Psoas muscle (tissue), 8 donors: ENCODE measurements around the gene ACADS. TPM values are rescaled to one million over a fixed set of nuclear protein-coding genes. Genes with fewer than 3 reads are reported as not detected.
A peak's percentile ranks its signal among the peaks of the same experiment; 100 is the strongest.

ENCODE experiments used
- ATAC-seq, 4 donors: fragments of 200-7000 bp; cut with Tn5 transposase; one replicate each; pipeline ENCODE4 v1.9.1; 2020; ENCODE audit warnings: moderate library complexity in 3 of 4, mild to moderate bottlenecking in 2 of 4
- DNase-seq, 2 donors: peaks; one replicate each; pipeline ENCODE4 v3.0.0-alpha.2; 2020
- H3K27ac ChIP-seq: fragments of 200-600 bp; one replicate; pipeline ENCODE4 v1.8.0; 2022
- H3K27me3 ChIP-seq, 3 donors: fragments of 200-600 bp in 1 of 3; one replicate each; pipeline versions ENCODE4 v1.6.1 to v1.8.0; 2013 to 2022; ENCODE audit warnings: low read length in 2 of 3, mild to moderate bottlenecking in 2 of 3, moderate library complexity in 1 of 3; ENCODE audit not compliant: insufficient read depth in 3 of 3
- H3K36me3 ChIP-seq, 2 donors: fragments of 200-600 bp in 1 of 2; one replicate each; pipeline versions ENCODE4 v1.6.1 to v1.8.0; 2013 to 2022; ENCODE audit warnings: low read depth in 1 of 2, mild to moderate bottlenecking in 1 of 2, moderate library complexity in 1 of 2; ENCODE audit not compliant: insufficient read depth in 1 of 2
- H3K4me1 ChIP-seq: fragments of 200-600 bp; one replicate; pipeline ENCODE4 v1.8.0; 2022
- H3K4me3 ChIP-seq: fragments of 200-600 bp; one replicate; pipeline ENCODE4 v1.8.0; 2022; ENCODE audit warnings: mild to moderate bottlenecking
- H3K9me3 ChIP-seq: fragments of 200-600 bp; one replicate; pipeline ENCODE4 v1.8.0; 2022
- WGBS, 3 donors: extraction: QIAGEN DNeasy Blood & Tissue Kit; methylation state at CpG; one replicate each; pipeline versions ENCODE4 v1.1.6 to v1.1.7; 2013; 5-methylcytosine and 5-hydroxymethylcytosine counted together
- intact Hi-C, 2 donors: fragments of 100-400 bp; cut with DNase I; formaldehyde crosslinking; loops; one replicate each; pipeline versions ENCODE4 v1.11.0 to v1.14.2; 2022
- polyA plus RNA-seq, 3 donors: library from polyadenylated mRNA; stranded (reverse); fragments of 200-250 nt; gene quantifications; one replicate each; pipeline ENCODE4 v1.2.3, GENCODE V29; 2013
- total RNA-seq, 4 donors: library from RNA; stranded (reverse); fragmentation: NEBNext Ultra II Directional in 2 of 4; extraction: Animal tissue kit (Norgen Biotek cat#: 25700) in 2 of 4; gene quantifications; one replicate each; pipeline versions ENCODE4 v1.2.1 to v1.2.4, GENCODE V29; 2021 to 2023
- TF ChIP-seq, protein P1 (sequence below): fragments of 200-600 bp; IDR thresholded peaks from one replicate; pipeline ENCODE4 v1.8.0; 2022; ENCODE audit warnings: antibody characterized with exemption
- donor health status: healthy with polysubstance abuse.
- donor health status: DM: no; HTN: no; CAD: no; lungs with moderate emphysema.
- donor health status: Bipolar disorder and iron deficiency.
- donor health status: healthy.
- donor health status: DM: yes; HTN: yes; CAD: no.
- donor health status: DM: no; HTN: no; CAD: no.
- donor health status: DM: no; HTN: no; CAD: no.
- donor health status: DM: yes; HTN: yes; CAD: no.

Gene ACADS
- total and polyA plus RNA-seq, 7 donors, result 81.9 to 120 (median 106) TPM

- Histone ChIP-seq H3K9me3 (no peaks in the 10 kb centered on the region), H3K27me3 (no peaks in the 10 kb centered on the region), H3K27ac (no peak overlapping the region), H3K4me1 (no peaks in the 10 kb centered on the region), H3K4me3 (no peak overlapping the region), H3K36me3 (no peaks in the 10 kb centered on the region)
- ATAC-seq (no peak), DNase-seq (no peak)
- TF ChIP-seq, protein P1, sequence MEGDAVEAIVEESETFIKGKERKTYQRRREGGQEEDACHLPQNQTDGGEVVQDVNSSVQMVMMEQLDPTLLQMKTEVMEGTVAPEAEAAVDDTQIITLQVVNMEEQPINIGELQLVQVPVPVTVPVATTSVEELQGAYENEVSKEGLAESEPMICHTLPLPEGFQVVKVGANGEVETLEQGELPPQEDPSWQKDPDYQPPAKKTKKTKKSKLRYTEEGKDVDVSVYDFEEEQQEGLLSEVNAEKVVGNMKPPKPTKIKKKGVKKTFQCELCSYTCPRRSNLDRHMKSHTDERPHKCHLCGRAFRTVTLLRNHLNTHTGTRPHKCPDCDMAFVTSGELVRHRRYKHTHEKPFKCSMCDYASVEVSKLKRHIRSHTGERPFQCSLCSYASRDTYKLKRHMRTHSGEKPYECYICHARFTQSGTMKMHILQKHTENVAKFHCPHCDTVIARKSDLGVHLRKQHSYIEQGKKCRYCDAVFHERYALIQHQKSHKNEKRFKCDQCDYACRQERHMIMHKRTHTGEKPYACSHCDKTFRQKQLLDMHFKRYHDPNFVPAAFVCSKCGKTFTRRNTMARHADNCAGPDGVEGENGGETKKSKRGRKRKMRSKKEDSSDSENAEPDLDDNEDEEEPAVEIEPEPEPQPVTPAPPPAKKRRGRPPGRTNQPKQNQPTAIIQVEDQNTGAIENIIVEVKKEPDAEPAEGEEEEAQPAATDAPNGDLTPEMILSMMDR, result no peak
- intact Hi-C loops, result no loop called here
- WGBS, 3 donors, result 94 to 96% (median 96%) methylated on average over 5 of the region's 5 CpGs
Observed at GRCh38 chr12:120750806-120751205, 25.2 kb downstream of the ACADS start.

GRCh38 chr12:120751389-120751788 lies 25.8 kb downstream of the ACADS start:
- Histone ChIP-seq H3K4me3 (no peak overlapping the region), H3K9me3 (no peaks in the 10 kb centered on the region), H3K27me3 (no peaks in the 10 kb centered on the region), H3K36me3 (no peaks in the 10 kb centered on the region), H3K4me1 (no peaks in the 10 kb centered on the region), H3K27ac (no peak overlapping the region)
- DNase-seq (no peak), ATAC-seq (peak; percentile 54 to 74 (median 67))
- TF ChIP-seq, protein P1, result no peak
- WGBS, 3 donors, result 83 to 91% (median 84%) methylated on average over 9 of the region's 9 CpGs
- intact Hi-C loops, result no loop called here

DNA sequence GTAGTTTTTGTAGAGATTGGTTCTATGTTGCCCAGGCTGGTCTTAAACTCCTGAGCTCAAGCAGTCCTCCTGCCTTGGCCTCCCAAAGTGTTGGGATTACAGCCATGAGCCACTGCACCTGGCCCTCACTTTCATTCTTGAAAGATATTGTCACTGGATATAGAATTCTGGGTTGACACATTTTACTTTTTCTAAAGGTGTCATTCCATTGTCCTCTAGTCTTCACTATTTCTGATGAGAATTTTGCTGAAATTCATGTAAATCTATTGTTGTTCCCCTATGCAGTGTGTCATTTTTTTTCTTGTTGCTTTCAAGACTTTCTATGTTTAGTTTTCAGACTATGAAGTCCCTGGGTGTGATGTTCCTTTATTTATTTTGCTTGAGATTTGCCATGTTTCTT lies 29.2 kb downstream of the ACADS start:
- H3K4me1 ChIP-seq, result peaks cover 20% of the 10 kb centered on the region
- no peaks in the 10 kb centered on the region for H3K27me3 ChIP-seq
- ATAC-seq, result no peak
- intact Hi-C loops, result no loop called here
- H3K27ac ChIP-seq, result no peak overlapping the region
- H3K4me3 ChIP-seq, result no peak overlapping the region
- DNase-seq, result no peak
- TF ChIP-seq, protein P1, result no peak
- H3K36me3 ChIP-seq, result no peaks in the 10 kb centered on the region
- no peaks in the 10 kb centered on the region for H3K9me3 ChIP-seq

DNA sequence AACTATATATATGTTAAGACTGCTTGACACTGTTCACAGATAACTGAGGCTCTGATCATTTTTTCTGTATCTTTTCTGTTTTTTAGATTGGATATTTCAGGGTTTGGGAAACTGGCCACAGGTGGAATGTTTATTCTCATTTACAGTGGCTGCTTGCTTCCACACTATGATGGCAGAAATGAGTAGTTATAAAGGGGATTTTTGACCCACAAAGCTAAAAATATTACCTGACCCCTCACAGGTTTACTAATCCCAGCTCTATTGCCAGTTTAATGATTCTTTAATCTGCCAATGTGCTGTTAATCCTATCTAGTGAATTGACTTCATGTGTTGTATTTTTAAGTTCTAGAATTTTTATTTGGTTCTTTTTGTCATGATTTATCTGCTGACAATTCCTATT lies 29.6 kb downstream of the ACADS start:
- TF ChIP-seq, protein P1, result no peak
- no peak overlapping the region for H3K27ac ChIP-seq
- intact Hi-C loops, result no loop called here

DNA sequence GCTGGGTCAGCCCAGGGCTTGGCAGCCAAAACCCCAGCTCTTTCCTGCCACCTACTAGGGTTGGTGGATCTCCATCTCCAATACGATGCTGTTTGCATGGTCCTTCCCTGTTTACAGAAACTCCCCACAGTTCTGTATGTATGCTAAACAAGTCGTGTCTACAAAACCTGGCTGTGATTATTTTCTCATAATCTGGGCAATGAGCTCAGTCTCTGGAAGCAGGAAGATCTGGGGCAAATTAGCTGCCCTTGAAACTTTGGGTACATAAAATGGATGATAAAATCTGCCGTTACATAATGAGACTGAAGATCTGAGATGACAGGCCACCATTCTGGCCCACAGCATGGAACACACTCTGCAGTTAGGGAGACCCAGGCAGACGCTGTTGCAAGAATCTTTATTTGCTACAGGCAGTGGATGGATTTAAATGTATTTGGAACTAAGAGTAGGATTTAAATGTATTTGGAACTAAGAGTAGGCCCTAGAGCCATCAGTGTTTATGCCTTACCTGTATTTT lies 31.7 kb downstream of the ACADS start:
- WGBS, 3 donors, result 61 to 70% (median 67%) methylated on average over 4 of the region's 4 CpGs
- intact Hi-C loops, result no loop called here
- TF ChIP-seq, protein P1, result no peak
- Histone ChIP-seq H3K27me3 (no peaks in the 10 kb centered on the region), H3K4me1 (peaks cover 43% of the 10 kb centered on the region), H3K9me3 (no peaks in the 10 kb centered on the region), H3K4me3 (no peak overlapping the region), H3K36me3 (no peaks in the 10 kb centered on the region), H3K27ac (peak overlapping the region; percentile 87)
- DNase-seq (no peak), ATAC-seq (no peak)

More for the DNA sequence above, 29.6 kb downstream of the ACADS start:
- no peaks in the 10 kb centered on the region for H3K27me3 ChIP-seq
- no peak for DNase-seq
- H3K4me1 ChIP-seq, result peaks cover 25% of the 10 kb centered on the region
- no peak for ATAC-seq
- no peaks in the 10 kb centered on the region for H3K9me3 ChIP-seq
- no peaks in the 10 kb centered on the region for H3K36me3 ChIP-seq
- no peak overlapping the region for H3K4me3 ChIP-seq
